KMS-11 (cell line): ENCODE data around the gene CD55.

Experiments
- H2AFZ ChIP-seq: fragments of 200-600 bp; sonication (generic); 2 replicates; pipeline ENCODE4 v1.6.1; 2016; ENCODE audit warnings: antibody characterized with exemption, mixed run types, low read depth
- H3K27ac ChIP-seq: fragments of 200-600 bp; sonication (generic); 2 replicates; pipeline ENCODE4 v1.6.1; 2016; ENCODE audit warnings: mild to moderate bottlenecking, mixed run types
- H3K27me3 ChIP-seq: fragments of 200-600 bp; sonication (generic); 2 replicates; pipeline ENCODE4 v1.6.1; 2017; ENCODE audit warnings: mild to moderate bottlenecking, low read depth, mixed run types, moderate library complexity; ENCODE audit not compliant: insufficient read depth
- H3K36me3 ChIP-seq: fragments of 200-600 bp; sonication (generic); 2 replicates; pipeline ENCODE4 v1.6.1; 2017; ENCODE audit warnings: mild to moderate bottlenecking, mixed run types; ENCODE audit not compliant: insufficient read depth
- H3K4me1 ChIP-seq: fragments of 200-600 bp; sonication (generic); 2 replicates; pipeline ENCODE4 v1.6.1; 2016; ENCODE audit warnings: mild to moderate bottlenecking, low read depth, mixed run types; ENCODE audit not compliant: poor library complexity, severe bottlenecking
- H3K4me2 ChIP-seq: fragments of 200-600 bp; sonication (generic); 2 replicates; pipeline ENCODE4 v1.7.0; 2016; ENCODE audit warnings: mild to moderate bottlenecking, mixed run types
- H3K4me3 ChIP-seq: fragments of 200-600 bp; sonication (generic); IDR thresholded peaks from 2 replicates; pipeline ENCODE4 v1.6.1; 2017; ENCODE audit warnings: low read depth, low read length, mixed read lengths; ENCODE audit not compliant: insufficient read depth
- H3K79me2 ChIP-seq: fragments of 200-600 bp; sonication (generic); 2 replicates; pipeline ENCODE4 v1.6.1; 2016; ENCODE audit warnings: low read depth, mixed run types; ENCODE audit not compliant: insufficient read depth
- H3K9ac ChIP-seq: fragments of 200-600 bp; sonication (generic); 2 replicates; pipeline ENCODE4 v1.6.1; 2016; ENCODE audit warnings: mild to moderate bottlenecking, mixed run types
- H4K20me1 ChIP-seq: fragments of 200-600 bp; sonication (generic); 2 replicates; pipeline ENCODE4 v1.6.1; 2016; ENCODE audit warnings: mild to moderate bottlenecking, mixed run types; ENCODE audit not compliant: insufficient read depth
- TF ChIP-seq, protein P1 (sequence below): fragments of 200-600 bp; sonication (generic); conservative IDR thresholded peaks from 2 replicates; pipeline ENCODE4 v1.6.1; 2017; ENCODE audit warnings: low read depth, mild to moderate bottlenecking, antibody characterized with exemption, low read length, moderate library complexity, mixed read lengths

The CD55 gene

GRCh38 chr1:207363871-207364270 lies 42.4 kb downstream of the CD55 start:
- no peak overlapping the region for H3K9ac ChIP-seq
- H3K27me3 ChIP-seq = no peaks in the 10 kb centered on the region
- no peak overlapping the region for H2AFZ ChIP-seq
- H3K4me3 ChIP-seq = no peak overlapping the region
- peak overlapping the region; percentile 52; the same call in 1 of the 2 replicates for H3K4me2 ChIP-seq
- H3K27ac ChIP-seq = no peak overlapping the region
- TF ChIP-seq, protein P1, sequence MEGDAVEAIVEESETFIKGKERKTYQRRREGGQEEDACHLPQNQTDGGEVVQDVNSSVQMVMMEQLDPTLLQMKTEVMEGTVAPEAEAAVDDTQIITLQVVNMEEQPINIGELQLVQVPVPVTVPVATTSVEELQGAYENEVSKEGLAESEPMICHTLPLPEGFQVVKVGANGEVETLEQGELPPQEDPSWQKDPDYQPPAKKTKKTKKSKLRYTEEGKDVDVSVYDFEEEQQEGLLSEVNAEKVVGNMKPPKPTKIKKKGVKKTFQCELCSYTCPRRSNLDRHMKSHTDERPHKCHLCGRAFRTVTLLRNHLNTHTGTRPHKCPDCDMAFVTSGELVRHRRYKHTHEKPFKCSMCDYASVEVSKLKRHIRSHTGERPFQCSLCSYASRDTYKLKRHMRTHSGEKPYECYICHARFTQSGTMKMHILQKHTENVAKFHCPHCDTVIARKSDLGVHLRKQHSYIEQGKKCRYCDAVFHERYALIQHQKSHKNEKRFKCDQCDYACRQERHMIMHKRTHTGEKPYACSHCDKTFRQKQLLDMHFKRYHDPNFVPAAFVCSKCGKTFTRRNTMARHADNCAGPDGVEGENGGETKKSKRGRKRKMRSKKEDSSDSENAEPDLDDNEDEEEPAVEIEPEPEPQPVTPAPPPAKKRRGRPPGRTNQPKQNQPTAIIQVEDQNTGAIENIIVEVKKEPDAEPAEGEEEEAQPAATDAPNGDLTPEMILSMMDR = no peak
- no peaks in the 10 kb centered on the region for H3K79me2 ChIP-seq
- no peaks in the 10 kb centered on the region for H4K20me1 ChIP-seq
- no peaks in the 10 kb centered on the region for H3K36me3 ChIP-seq
- H3K4me1 ChIP-seq = peaks cover 27% of the 10 kb centered on the region

GRCh38 chr1:207364614-207365013 lies 43.1 kb downstream of the CD55 start:
- H3K4me2 ChIP-seq = peak overlapping the region; percentile 52
- peak overlapping the region; percentile 51 for H3K27ac ChIP-seq
- H3K79me2 ChIP-seq = no peaks in the 10 kb centered on the region
- no peaks in the 10 kb centered on the region for H4K20me1 ChIP-seq
- H3K9ac ChIP-seq = peak overlapping the region; percentile 11; the same call in 1 of the 2 replicates
- H3K4me1 ChIP-seq = peaks cover 27% of the 10 kb centered on the region
- TF ChIP-seq, protein P1 = no peak
- H3K36me3 ChIP-seq = no peaks in the 10 kb centered on the region
- no peak overlapping the region for H2AFZ ChIP-seq
- no peaks in the 10 kb centered on the region for H3K27me3 ChIP-seq
- H3K4me3 ChIP-seq = peak overlapping the region; percentile 68

- Histone ChIP-seq H3K9ac (peak overlapping the region; percentile 11; the same call in 1 of the 2 replicates), H3K27me3 (no peaks in the 10 kb centered on the region), H3K4me3 (peak overlapping the region; percentile 68), H4K20me1 (no peaks in the 10 kb centered on the region), H3K79me2 (no peaks in the 10 kb centered on the region), H2AFZ (no peak overlapping the region), H3K4me1 (peaks cover 27% of the 10 kb centered on the region), H3K4me2 (peak overlapping the region; percentile 52), H3K27ac (peak overlapping the region; percentile 51), H3K36me3 (no peaks in the 10 kb centered on the region)
- TF ChIP-seq, protein P1 = no peak
Measured at GRCh38 chr1:207365063-207365462, 43.6 kb downstream of the CD55 start.

- Histone ChIP-seq H3K9ac (no peak overlapping the region), H3K27me3 (no peaks in the 10 kb centered on the region), H3K79me2 (no peaks in the 10 kb centered on the region), H3K4me3 (no peak overlapping the region), H3K36me3 (no peaks in the 10 kb centered on the region), H3K4me1 (peaks cover 27% of the 10 kb centered on the region), H3K4me2 (no peak overlapping the region), H2AFZ (no peak overlapping the region), H3K27ac (no peak overlapping the region), H4K20me1 (no peaks in the 10 kb centered on the region)
- TF ChIP-seq, protein P1 = no peak
Measured at GRCh38 chr1:207366022-207366421, 44.5 kb downstream of the CD55 start.

- Histone ChIP-seq H3K27me3 (no peaks in the 10 kb centered on the region), H3K36me3 (no peaks in the 10 kb centered on the region), H3K4me3 (no peak overlapping the region), H3K4me2 (no peak overlapping the region), H3K4me1 (no peaks in the 10 kb centered on the region), H4K20me1 (no peaks in the 10 kb centered on the region), H3K9ac (no peak overlapping the region), H3K27ac (no peak overlapping the region), H3K79me2 (no peaks in the 10 kb centered on the region), H2AFZ (no peak overlapping the region)
- TF ChIP-seq, protein P1 = no peak
Measured at GRCh38 chr1:207388721-207389120, 67.2 kb downstream of the CD55 start.
